Hepatocyte (in vitro differentiated cells): ENCODE results near the gene PKN2. TPM values are rescaled to one million over a fixed set of nuclear protein-coding genes. Genes with fewer than 3 reads are reported as not detected.
A peak's percentile ranks its signal among the peaks of the same experiment; 100 is the strongest.

Experiments
- DNase-seq: peaks from one replicate; pipeline ENCODE4 v3.0.0-alpha.2; 2016; ENCODE audit warnings: low spot score
- H2AFZ ChIP-seq: fragments of 200-600 bp; sonication (generic); 2 replicates; pipeline ENCODE4 v1.6.0; 2016; ENCODE audit warnings: antibody characterized with exemption, mild to moderate bottlenecking
- H3K27ac ChIP-seq: fragments of 200-600 bp; sonication (generic); 2 replicates; pipeline ENCODE4 v1.5.1; 2016; ENCODE audit warnings: mild to moderate bottlenecking
- H3K27me3 ChIP-seq: fragments of 200-600 bp; sonication (generic); 2 replicates; pipeline ENCODE4 v1.6.1; 2016
- H3K36me3 ChIP-seq: fragments of 200-600 bp; sonication (generic); replicated peaks from 2 replicates; pipeline ENCODE4 v1.5.1; 2016; ENCODE audit warnings: low read depth; ENCODE audit not compliant: insufficient read depth
- H3K4me1 ChIP-seq: fragments of 200-600 bp; sonication (generic); 2 replicates; pipeline ENCODE4 v1.5.1; 2016; ENCODE audit warnings: mild to moderate bottlenecking, moderate library complexity; ENCODE audit not compliant: insufficient read depth
- H3K4me2 ChIP-seq: fragments of 200-600 bp; sonication (generic); 2 replicates; pipeline ENCODE4 v1.6.0; 2016
- H3K4me3 ChIP-seq: fragments of 200-600 bp; sonication (generic); 2 replicates; pipeline ENCODE4 v1.5.1; 2016; ENCODE audit warnings: mild to moderate bottlenecking
- H3K79me2 ChIP-seq: fragments of 200-600 bp; sonication (generic); 2 replicates; pipeline ENCODE4 v1.6.0; 2017; ENCODE audit warnings: mild to moderate bottlenecking
- H3K9me2 ChIP-seq: fragments of 200-600 bp; sonication (generic); replicated peaks from 2 replicates; pipeline ENCODE4 v1.6.0; 2017; ENCODE audit warnings: mild to moderate bottlenecking; ENCODE audit not compliant: insufficient read depth
- H3K9me3 ChIP-seq: fragments of 200-600 bp; sonication (generic); 2 replicates; pipeline ENCODE4 v1.5.1; 2016; ENCODE audit warnings: low read depth, mild to moderate bottlenecking
- H4K20me1 ChIP-seq: fragments of 200-600 bp; sonication (generic); 2 replicates; pipeline ENCODE4 v1.6.0; 2016; ENCODE audit warnings: mild to moderate bottlenecking; ENCODE audit not compliant: insufficient read depth, poor library complexity, severe bottlenecking
- CTCF ChIP-seq: fragments of 200-600 bp; sonication (generic); IDR thresholded peaks from 2 replicates; pipeline ENCODE4 v1.5.1; 2016; ENCODE audit warnings: antibody characterized with exemption, mild to moderate bottlenecking; ENCODE audit not compliant: poor library complexity
- EZH2 ChIP-seq: fragments of 200-600 bp; sonication (generic); IDR thresholded peaks from 2 replicates; pipeline ENCODE4 v1.6.1; 2016; ENCODE audit warnings: antibody characterized with exemption, mild to moderate bottlenecking, borderline replicate concordance
- EZH2phosphoT487 ChIP-seq: fragments of 200-600 bp; sonication (generic); IDR thresholded peaks from one replicate; pipeline ENCODE4 v1.6.1; 2018; ENCODE audit warnings: antibody characterized with exemption, mild to moderate bottlenecking, low read depth, moderate library complexity; ENCODE audit not compliant: unreplicated experiment, severe bottlenecking
- WGBS: methylation state at CpG from one replicate; pipeline ENCODE4 v1.1.6; 2016; ENCODE audit warnings: low lambda C conversion rate; ENCODE audit errors: missing lambda C conversion rate; 5-methylcytosine and 5-hydroxymethylcytosine counted together
- polyA plus RNA-seq: library from polyadenylated mRNA; unstranded; fragments of >200 nt; fragmentation: Nextera tagmentation; extraction: Ambion mirVana; gene quantifications from 2 replicates; pipeline ENCODE4 v1.2.1, GENCODE V29; 2016
- total RNA-seq: library from RNA; depleted of rRNA; stranded (reverse); fragments of >200 nt; gene quantifications from 2 replicates; pipeline ENCODE4 v1.2.3, GENCODE V29; 2014

Gene PKN2
- total and polyA plus RNA-seq, 2 experiments from 2014 or later, result 16.4 to 54.0 TPM

- Histone ChIP-seq H2AFZ (no peak overlapping the region), H3K4me1 (peaks cover 12% of the 10 kb centered on the region), H3K27ac (no peak overlapping the region), H3K9me2 (no peaks in the 10 kb centered on the region), H3K9me3 (peaks cover 8% of the 10 kb centered on the region), H3K79me2 (peaks cover 86% of the 10 kb centered on the region), H4K20me1 (peaks cover 6% of the 10 kb centered on the region), H3K36me3 (no peaks in the 10 kb centered on the region), H3K4me2 (no peak overlapping the region), H3K27me3 (no peaks in the 10 kb centered on the region), H3K4me3 (no peak overlapping the region)
- TF ChIP-seq CTCF, result no peak
- TF ChIP-seq EZH2, result no peak
- TF ChIP-seq EZH2phosphoT487, result no peak
- DNase-seq, result no peak
Observed at GRCh38 chr1:88735382-88735781, 51.3 kb downstream of the PKN2 start.

- Histone ChIP-seq H3K4me1 (peaks cover 8% of the 10 kb centered on the region), H3K4me2 (no peak overlapping the region), H3K9me3 (peaks cover 8% of the 10 kb centered on the region), H3K27ac (no peak overlapping the region), H3K79me2 (peaks cover 84% of the 10 kb centered on the region), H3K9me2 (no peaks in the 10 kb centered on the region), H2AFZ (no peak overlapping the region), H3K27me3 (no peaks in the 10 kb centered on the region), H3K4me3 (no peak overlapping the region), H3K36me3 (no peaks in the 10 kb centered on the region), H4K20me1 (peaks cover 5% of the 10 kb centered on the region)
- TF ChIP-seq CTCF (no peak), EZH2phosphoT487 (no peak), EZH2 (no peak)
- WGBS, result 93% methylated on average over 1 of the region's 1 CpG
- DNase-seq, result no peak
Observed at GRCh38 chr1:88735909-88736308, 51.8 kb downstream of the PKN2 start.

- 92% methylated on average over 7 of the region's 7 CpGs for whole genome bisulfite sequencing
- Histone ChIP-seq H3K4me1 (peaks cover 4% of the 10 kb centered on the region), H3K4me2 (no peak overlapping the region), H3K9me3 (peaks cover 8% of the 10 kb centered on the region), H3K9me2 (no peaks in the 10 kb centered on the region), H3K27ac (no peak overlapping the region), H3K4me3 (no peak overlapping the region), H3K27me3 (no peaks in the 10 kb centered on the region), H3K79me2 (peaks cover 84% of the 10 kb centered on the region), H4K20me1 (peaks cover 3% of the 10 kb centered on the region), H3K36me3 (no peaks in the 10 kb centered on the region), H2AFZ (no peak overlapping the region)
- TF ChIP-seq EZH2, result no peak
- TF ChIP-seq CTCF, result peak; percentile 39
- DNase-seq, result peak; percentile 23
Observed at GRCh38 chr1:88736633-88737248, 52.7 kb downstream of the PKN2 start.
